GM19239 (cell line): ENCODE data around the gene SH3RF1.

ENCODE experiments used
- DNase-seq: peaks from one replicate; pipeline ENCODE4 v3.0.0; 2011; ENCODE audit warnings: low spot score; ENCODE audit not compliant: insufficient read length
- FAIRE-seq: peaks from 2 replicates; lab custom pipeline; 2011; peaks lifted over from hg19 to GRCh38; lab: Jason Lieb, UNC

Gene SH3RF1

GRCh38 chr4:169059306-169060211 is 211.2 kb downstream of the SH3RF1 start:
- no peak for FAIRE-seq
- no peak for DNase-seq

- DNase-seq (no peak), FAIRE-seq (no peak)
These were observed 212.4 kb downstream of the SH3RF1 start for GRCh38 chr4:169058312-169058711.

- DNase-seq (no peak), FAIRE-seq (no peak)
These were observed 215.9 kb downstream of the SH3RF1 start for GRCh38 chr4:169054879-169055278.

GRCh38 chr4:169052594-169052945 is 218.2 kb downstream of the SH3RF1 start:
- DNase-seq (no peak), FAIRE-seq (no peak)

GRCh38 chr4:169051761-169052593 is 218.8 kb downstream of the SH3RF1 start:
- no peak for DNase-seq
- peak; percentile 8 for FAIRE-seq

GRCh38 chr4:169050881-169051760 is 219.6 kb downstream of the SH3RF1 start:
- no peak for FAIRE-seq

GRCh38 chr4:169050284-169050683 is 220.5 kb downstream of the SH3RF1 start:
- FAIRE-seq = peak; percentile 33
- DNase-seq = no peak

More at GRCh38 chr4:169050881-169051760, 219.6 kb downstream of the SH3RF1 start:
- DNase-seq = no peak

- no peak for DNase-seq
- FAIRE-seq = no peak
These were observed 221.8 kb downstream of the SH3RF1 start for GRCh38 chr4:169048868-169049414.

GRCh38 chr4:169047956-169048355 is 222.8 kb downstream of the SH3RF1 start:
- no peak for FAIRE-seq

GRCh38 chr4:169045862-169046584 is 224.7 kb downstream of the SH3RF1 start:
- DNase-seq (no peak), FAIRE-seq (no peak)

More at GRCh38 chr4:169047956-169048355, 222.8 kb downstream of the SH3RF1 start:
- no peak for DNase-seq

- DNase-seq (no peak), FAIRE-seq (no peak)
These were observed 225.9 kb downstream of the SH3RF1 start for GRCh38 chr4:169044714-169045447.
